IMR-90 (cell line): Measurements from ENCODE around the gene MYO3B.

Experiments
- BHLHE40 ChIP-seq: fragments of 150-350 bp; IDR thresholded peaks from 2 replicates; pipeline ENCODE4 v1.6.1; 2016; ENCODE audit warnings: mild to moderate bottlenecking, low read depth, low read length
- CEBPB ChIP-seq: IDR thresholded peaks from 2 replicates; pipeline ENCODE4 v1.6.1; 2012; ENCODE audit warnings: low read depth, low read length, improper control_type of control experiment
- CHD1 ChIP-seq: IDR thresholded peaks from 2 replicates; pipeline ENCODE4 v1.6.1; 2012; ENCODE audit warnings: low read depth, low read length, improper control_type of control experiment
- FOS ChIP-seq: fragments of 150-350 bp; IDR thresholded peaks from 2 replicates; pipeline ENCODE4 v1.6.1; 2016; ENCODE audit warnings: low read depth, low read length
- MAFK ChIP-seq: IDR thresholded peaks from 2 replicates; pipeline ENCODE4 v1.6.1; 2012; ENCODE audit warnings: low read depth, low read length, improper control_type of control experiment
- MAZ ChIP-seq: IDR thresholded peaks from 2 replicates; pipeline ENCODE4 v1.6.1; 2012; ENCODE audit warnings: low read depth, mild to moderate bottlenecking, low read length, improper control_type of control experiment, moderate library complexity, borderline replicate concordance
- MXI1 ChIP-seq: IDR thresholded peaks from 2 replicates; pipeline ENCODE4 v1.6.1; 2012; ENCODE audit warnings: low read depth, mild to moderate bottlenecking, low read length, moderate library complexity, borderline replicate concordance
- POLR2A ChIP-seq: IDR thresholded peaks from 2 replicates; pipeline ENCODE4 v1.6.1; 2012; ENCODE audit warnings: mild to moderate bottlenecking, low read depth, low read length
- RAD21 ChIP-seq: IDR thresholded peaks from 2 replicates; pipeline ENCODE4 v1.6.1; 2012; ENCODE audit warnings: low read length, improper control_type of control experiment
- RCOR1 ChIP-seq: IDR thresholded peaks from 2 replicates; pipeline ENCODE4 v1.6.1; 2012; ENCODE audit warnings: mild to moderate bottlenecking, low read length, improper control_type of control experiment; ENCODE audit not compliant: insufficient replicate concordance
- SMC3 ChIP-seq: fragments of 150-350 bp; IDR thresholded peaks from 2 replicates; pipeline ENCODE4 v1.6.1; 2016; ENCODE audit warnings: low read depth, mild to moderate bottlenecking, antibody characterized with exemption, low read length, moderate library complexity
- TF ChIP-seq, protein P1 (sequence below): conservative IDR thresholded peaks from 2 replicates; pipeline ENCODE4 v1.5.1; 2012; ENCODE audit warnings: mild to moderate bottlenecking, low read depth, low read length, improper control_type of control experiment
- TF ChIP-seq, protein P2 (sequence below): fragments of 150-350 bp; IDR thresholded peaks from 2 replicates; pipeline ENCODE4 v1.6.1; 2017; ENCODE audit warnings: mild to moderate bottlenecking, antibody characterized with exemption, low read length, low read depth

GRCh38 chr2:170607171-170607570 lies 429.2 kb downstream of the MYO3B start:
- TF ChIP-seq POLR2A: no peak
- TF ChIP-seq CHD1: no peak
- TF ChIP-seq, protein P1, sequence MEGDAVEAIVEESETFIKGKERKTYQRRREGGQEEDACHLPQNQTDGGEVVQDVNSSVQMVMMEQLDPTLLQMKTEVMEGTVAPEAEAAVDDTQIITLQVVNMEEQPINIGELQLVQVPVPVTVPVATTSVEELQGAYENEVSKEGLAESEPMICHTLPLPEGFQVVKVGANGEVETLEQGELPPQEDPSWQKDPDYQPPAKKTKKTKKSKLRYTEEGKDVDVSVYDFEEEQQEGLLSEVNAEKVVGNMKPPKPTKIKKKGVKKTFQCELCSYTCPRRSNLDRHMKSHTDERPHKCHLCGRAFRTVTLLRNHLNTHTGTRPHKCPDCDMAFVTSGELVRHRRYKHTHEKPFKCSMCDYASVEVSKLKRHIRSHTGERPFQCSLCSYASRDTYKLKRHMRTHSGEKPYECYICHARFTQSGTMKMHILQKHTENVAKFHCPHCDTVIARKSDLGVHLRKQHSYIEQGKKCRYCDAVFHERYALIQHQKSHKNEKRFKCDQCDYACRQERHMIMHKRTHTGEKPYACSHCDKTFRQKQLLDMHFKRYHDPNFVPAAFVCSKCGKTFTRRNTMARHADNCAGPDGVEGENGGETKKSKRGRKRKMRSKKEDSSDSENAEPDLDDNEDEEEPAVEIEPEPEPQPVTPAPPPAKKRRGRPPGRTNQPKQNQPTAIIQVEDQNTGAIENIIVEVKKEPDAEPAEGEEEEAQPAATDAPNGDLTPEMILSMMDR: no peak
- no peak for TF ChIP-seq SMC3
- TF ChIP-seq MAFK: no peak
- no peak for TF ChIP-seq MAZ
- no peak for TF ChIP-seq CEBPB
- TF ChIP-seq BHLHE40: no peak
- no peak for TF ChIP-seq RCOR1
- no peak for TF ChIP-seq RAD21
- TF ChIP-seq, protein P2, sequence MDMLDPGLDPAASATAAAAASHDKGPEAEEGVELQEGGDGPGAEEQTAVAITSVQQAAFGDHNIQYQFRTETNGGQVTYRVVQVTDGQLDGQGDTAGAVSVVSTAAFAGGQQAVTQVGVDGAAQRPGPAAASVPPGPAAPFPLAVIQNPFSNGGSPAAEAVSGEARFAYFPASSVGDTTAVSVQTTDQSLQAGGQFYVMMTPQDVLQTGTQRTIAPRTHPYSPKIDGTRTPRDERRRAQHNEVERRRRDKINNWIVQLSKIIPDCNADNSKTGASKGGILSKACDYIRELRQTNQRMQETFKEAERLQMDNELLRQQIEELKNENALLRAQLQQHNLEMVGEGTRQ: no peak
- no peak for TF ChIP-seq FOS
- no peak for TF ChIP-seq MXI1
